GM21528 (cell line): Measurements from ENCODE around the gene ZBTB5.

Experiments
- ATAC-seq: cut with Tn5 transposase; IDR thresholded peaks from one replicate; pipeline ENCODE4 v1.9.1; 2021; ENCODE audit warnings: mild to moderate bottlenecking, moderate library complexity; ENCODE audit not compliant: unreplicated experiment, low FRiP score

ZBTB5 gene

GRCh38 chr9:37453827-37454226 lies 11.4 kb downstream of the ZBTB5 start:
- no peak for ATAC-seq

GRCh38 chr9:37452611-37453010 lies 12.6 kb downstream of the ZBTB5 start:
- ATAC-seq = no peak

GRCh38 chr9:37451628-37452027 lies 13.6 kb downstream of the ZBTB5 start:
- no peak for ATAC-seq

GRCh38 chr9:37449862-37450632 lies 15.2 kb downstream of the ZBTB5 start:
- ATAC-seq = no peak

- ATAC-seq = no peak
Observed at GRCh38 chr9:37447111-37447510, 18.1 kb downstream of the ZBTB5 start.

GRCh38 chr9:37446401-37446800 lies 18.8 kb downstream of the ZBTB5 start:
- no peak for ATAC-seq

- ATAC-seq = no peak
Observed at GRCh38 chr9:37445832-37446231, 19.4 kb downstream of the ZBTB5 start.

- no peak for ATAC-seq
Observed at GRCh38 chr9:37444890-37445289, 20.4 kb downstream of the ZBTB5 start.

- no peak for ATAC-seq
Observed at GRCh38 chr9:37443566-37443965, 21.7 kb downstream of the ZBTB5 start.

GRCh38 chr9:37442556-37442955 lies 22.7 kb downstream of the ZBTB5 start:
- no peak for ATAC-seq

- ATAC-seq = no peak
Observed at GRCh38 chr9:37441776-37442370, 23.4 kb downstream of the ZBTB5 start.

- no peak for ATAC-seq
Observed at GRCh38 chr9:37438359-37438758, 26.9 kb downstream of the ZBTB5 start.

GRCh38 chr9:37437621-37438020 lies 27.6 kb downstream of the ZBTB5 start:
- no peak for ATAC-seq

GRCh38 chr9:37437010-37437409 lies 28.2 kb downstream of the ZBTB5 start:
- ATAC-seq = no peak

GRCh38 chr9:37436540-37436939 lies 28.7 kb downstream of the ZBTB5 start:
- ATAC-seq = no peak

- no peak for ATAC-seq
Observed at GRCh38 chr9:37433867-37434371, 31.3 kb downstream of the ZBTB5 start.

- ATAC-seq = no peak
Observed at GRCh38 chr9:37432020-37432419, 33.2 kb downstream of the ZBTB5 start.

GRCh38 chr9:37430841-37431597 lies 34.2 kb downstream of the ZBTB5 start:
- no peak for ATAC-seq

- ATAC-seq = no peak
Observed at GRCh38 chr9:37429441-37430285, 35.6 kb downstream of the ZBTB5 start.

GRCh38 chr9:37428345-37428744 lies 36.9 kb downstream of the ZBTB5 start:
- no peak for ATAC-seq
